Hematopoietic multipotent progenitor cell treated with erythropoietin and hydrocortisone succinate and interleukin-3 and kit ligand, for 8 days (in vitro differentiated cells): ENCODE results near the gene S100A5.
A peak's percentile ranks its signal among the peaks of the same experiment; 100 is the strongest.
"Not testable (repeated sequence)": the region's sequence is repeated elsewhere in the genome, so short reads cannot be mapped to it uniquely, and the experiment has no call there.

Experiments
- DNase-seq: peaks from one replicate; pipeline ENCODE4 v3.0.0-alpha.2; 2015

Gene S100A5

DNA sequence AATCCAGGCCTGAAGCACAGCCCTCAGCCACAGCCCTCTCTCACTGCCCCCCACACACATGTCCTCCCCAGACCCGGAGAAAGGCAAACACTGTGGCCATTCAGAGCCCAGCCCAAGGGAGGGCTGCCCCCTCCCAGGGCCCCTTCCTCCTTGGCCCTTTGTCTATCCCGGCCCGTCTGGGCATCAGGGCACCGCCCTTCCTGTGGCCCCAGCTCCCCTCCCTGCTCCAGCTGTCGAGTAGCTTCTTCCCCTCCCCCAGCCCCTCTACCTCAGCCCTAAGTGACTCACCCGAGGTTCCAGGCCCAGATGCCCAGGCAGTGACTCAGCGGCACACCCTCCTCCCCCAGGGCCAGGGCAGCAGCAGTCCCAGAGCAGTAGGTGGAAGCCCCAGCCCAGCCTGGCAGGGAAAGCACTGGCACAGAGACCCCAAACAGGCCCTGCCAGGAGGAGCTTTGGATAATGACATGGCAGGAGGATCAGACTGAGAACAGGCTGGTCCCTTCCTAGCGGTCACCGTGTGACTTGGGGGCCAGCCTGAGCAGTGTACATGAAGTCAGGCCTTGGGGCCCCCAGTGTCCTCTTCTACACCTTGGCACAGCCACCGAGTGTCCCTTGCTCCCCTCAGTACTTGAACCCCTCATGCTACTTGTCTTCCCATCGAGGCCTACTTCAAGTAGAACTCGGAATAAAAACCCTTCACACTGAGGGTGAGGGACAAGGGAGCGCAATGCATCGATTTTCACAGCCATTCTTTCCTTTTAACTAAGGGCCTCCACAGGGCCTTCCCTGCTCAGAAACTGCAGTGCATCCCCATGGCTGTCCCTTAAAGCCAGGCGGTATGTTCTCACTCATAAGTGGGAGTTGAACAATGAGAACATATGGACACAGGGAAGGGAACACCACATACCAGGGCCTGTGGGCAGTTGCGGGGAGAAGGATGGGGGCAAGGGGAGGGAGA, 26.0 kb upstream of the S100A5 start:
- DNase-seq, result peak; percentile 97

DNA sequence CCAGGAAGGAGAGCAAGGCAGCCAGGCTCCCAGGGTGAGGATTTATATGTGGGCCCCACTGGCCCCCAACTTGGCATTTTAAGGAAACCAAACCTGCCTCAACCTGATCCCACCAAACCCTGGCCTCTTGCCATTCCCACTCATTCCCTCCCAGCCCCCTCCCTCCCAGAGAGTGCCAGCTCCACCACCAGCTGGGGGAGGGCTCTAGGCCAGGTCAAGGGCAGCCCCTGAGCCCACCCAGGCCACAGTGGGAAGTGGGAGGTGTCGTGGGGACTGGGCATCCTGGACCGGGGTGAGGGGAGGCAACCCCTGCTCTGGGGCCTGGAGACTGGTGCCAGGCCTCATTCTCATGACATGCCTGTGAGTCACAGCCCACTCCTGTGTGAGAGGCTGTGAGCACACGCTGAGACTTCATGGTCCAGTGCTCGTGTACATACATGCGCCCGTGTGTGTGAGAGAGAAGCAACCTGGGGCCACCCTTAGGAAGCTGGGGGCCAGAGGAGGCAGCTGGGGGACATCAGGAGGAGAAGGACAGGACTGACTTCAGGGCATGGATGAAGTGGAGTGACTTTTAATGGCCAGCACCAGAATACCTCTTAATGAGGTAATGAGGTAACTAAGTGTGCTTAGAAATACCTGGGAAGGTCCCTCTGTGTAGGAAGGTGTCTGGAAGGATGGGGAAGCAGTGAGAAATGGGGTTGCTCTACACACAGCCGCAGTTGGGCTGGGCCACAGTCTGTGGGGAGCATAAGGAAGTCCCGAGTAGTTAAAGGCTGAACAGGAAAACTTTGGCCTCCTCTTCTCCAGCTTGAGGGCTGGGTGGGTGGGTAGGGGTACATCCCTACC, 25.0 kb upstream of the S100A5 start, which contains the start of gene S100A2:
S100A2 (minus strand) TSS at position 316 of the 846 bp plus-strand sequence. CDS start 1,967 bp downstream, outside the sequence.
- DNase-seq, result peak; percentile 65

DNA sequence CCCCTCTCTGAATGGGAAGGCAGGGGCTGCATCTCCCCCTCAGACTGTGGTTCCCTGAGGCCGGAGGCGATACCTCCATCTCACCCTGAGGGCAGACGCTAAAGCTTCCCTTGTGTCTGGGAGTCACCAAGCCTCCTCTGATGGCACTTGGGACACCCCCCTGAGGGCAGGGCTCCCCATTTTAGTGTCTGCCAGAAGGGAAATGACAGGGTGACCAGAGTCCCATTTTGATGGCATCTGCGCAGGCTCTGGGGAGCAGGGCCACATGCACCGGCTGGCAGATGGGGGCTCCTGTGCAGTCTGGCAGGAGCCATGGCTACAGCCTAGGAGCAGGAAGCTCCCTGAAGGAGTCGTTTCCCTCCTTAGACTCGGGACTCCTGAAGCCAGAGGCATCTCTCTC, 23.3 kb upstream of the S100A5 start:
- no peak for DNase-seq

DNA sequence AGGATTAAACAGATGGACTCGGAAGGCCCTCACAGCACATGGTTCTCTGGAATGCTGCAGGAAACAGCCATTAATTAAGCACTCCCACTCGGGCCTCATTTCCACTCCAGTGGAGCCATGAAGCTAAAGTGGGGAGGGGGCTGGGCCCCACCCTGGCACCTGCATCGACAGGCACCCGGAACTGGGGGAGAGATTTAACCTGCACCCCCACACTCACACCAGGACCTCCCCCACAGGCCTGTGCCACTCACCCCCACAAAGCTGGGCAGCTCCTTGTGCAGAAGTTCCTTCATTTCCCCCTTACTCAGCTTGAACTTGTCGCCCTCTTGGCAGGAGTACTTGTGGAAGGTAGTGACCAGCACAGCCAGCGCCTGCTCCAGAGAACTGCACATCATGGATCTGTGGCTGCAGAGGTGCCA, 22.8 kb upstream of the S100A5 start:
- DNase-seq, result no peak

GRCh38 chr1:153562021-153562420, 21.3 kb upstream of the S100A5 start:
- DNase-seq, result not testable (repeated sequence)

DNA sequence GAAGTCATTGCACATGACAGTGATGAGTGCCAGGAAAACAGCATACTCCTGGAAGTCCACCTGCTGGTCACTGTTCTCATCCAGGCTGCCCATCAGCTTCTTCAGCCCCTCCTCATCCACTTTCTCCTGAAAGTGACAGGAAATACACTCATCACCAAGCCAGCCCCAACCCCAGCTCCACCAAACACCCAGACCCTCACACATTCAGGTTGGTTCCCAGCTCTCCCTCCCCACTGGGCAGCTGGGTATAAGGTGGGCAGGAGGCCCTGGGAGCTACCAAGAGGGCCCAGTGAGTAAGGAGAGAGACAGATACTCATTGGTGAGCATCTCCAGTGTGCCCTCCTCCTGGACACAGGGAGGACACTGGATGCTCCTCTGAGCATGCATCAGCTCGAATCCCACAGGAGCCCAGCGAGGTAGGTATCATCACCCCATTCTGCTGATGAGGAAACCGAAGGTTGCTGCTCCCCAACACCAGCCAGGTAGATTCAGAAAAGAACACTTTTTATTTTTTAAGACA, 20.8 kb upstream of the S100A5 start:
- DNase-seq, result no peak

DNA sequence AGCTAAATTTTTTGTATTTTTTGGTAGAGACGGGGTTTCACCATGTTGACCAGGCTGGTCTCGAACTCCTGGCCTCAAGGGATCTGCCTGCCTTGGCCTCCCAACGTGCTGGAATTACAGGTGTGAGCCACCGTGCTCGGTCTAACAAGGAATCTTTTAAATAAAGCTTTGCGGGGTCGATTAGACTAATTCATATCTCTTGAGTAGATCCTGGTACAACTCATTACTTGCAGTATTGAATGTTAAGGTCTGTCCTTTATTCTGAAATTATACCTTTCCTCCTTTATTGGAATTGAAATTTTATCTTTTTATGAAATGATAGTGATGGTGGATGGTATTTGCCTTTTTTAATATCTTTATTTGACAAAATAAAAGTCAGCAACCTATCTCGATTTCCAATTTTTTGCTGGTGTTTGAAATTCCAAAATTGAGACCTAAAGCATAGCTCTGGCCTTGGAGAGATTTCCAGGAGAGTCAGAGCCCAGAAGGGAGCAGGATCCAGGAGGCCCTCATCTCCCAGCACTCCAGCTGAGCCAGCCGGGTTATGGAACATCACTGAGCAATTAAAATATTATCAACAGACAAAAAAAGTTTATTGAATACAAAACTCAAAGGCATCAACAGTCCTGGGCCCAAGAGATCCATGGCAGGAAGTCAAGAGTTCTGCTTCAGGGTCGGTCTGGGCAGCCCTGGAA, 20.2 kb upstream of the S100A5 start:
- no peak for DNase-seq

- no peak for DNase-seq
Observed at GRCh38 chr1:153560241-153560640, 19.5 kb upstream of the S100A5 start.

- no peak for DNase-seq
Observed at GRCh38 chr1:153557877-153558276, 17.1 kb upstream of the S100A5 start.

DNA sequence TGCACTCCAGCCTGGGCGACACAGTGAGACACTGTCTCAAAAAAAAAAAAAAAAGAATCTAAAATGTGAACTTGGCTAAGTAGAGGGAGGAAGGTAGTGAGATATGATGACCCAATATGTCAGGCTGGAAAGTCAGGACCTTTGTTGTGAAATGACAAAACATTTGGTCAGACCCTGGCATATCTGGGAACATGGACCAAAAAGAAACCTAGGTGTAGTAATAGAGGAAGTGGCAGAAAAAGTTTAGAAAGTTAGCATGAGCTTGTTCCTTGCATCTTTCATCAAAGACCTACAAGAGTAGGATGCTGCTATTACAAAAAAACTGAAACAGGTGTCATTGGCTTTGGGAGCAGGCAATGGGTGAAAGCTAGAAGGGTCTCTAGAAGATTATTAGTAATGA, 15.6 kb upstream of the S100A5 start:
- no peak for DNase-seq

- no peak for DNase-seq
Observed at GRCh38 chr1:153553830-153554541, 13.3 kb upstream of the S100A5 start.

DNA sequence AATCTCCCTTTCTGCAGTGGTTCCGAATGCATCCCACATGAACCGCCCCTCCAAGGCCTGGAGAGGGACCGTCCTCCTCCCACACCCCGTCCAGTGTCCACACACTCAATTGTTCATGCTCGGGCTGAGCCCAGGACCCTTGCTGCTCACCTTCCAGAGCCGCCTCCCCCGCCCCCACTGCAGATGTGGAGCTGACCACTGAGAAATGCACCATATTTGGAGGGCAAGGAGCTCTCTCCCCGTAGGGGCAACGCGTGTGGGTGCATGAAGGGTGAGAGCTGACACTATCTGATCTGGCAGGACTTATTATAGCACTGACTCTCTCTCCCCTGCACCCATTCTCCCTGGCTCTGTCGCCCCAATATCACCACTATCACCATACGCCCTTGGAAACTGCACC, 12.4 kb upstream of the S100A5 start:
- peak; percentile 68 for DNase-seq

GRCh38 chr1:153552335-153552734, 11.6 kb upstream of the S100A5 start:
- DNase-seq, result no peak

DNA sequence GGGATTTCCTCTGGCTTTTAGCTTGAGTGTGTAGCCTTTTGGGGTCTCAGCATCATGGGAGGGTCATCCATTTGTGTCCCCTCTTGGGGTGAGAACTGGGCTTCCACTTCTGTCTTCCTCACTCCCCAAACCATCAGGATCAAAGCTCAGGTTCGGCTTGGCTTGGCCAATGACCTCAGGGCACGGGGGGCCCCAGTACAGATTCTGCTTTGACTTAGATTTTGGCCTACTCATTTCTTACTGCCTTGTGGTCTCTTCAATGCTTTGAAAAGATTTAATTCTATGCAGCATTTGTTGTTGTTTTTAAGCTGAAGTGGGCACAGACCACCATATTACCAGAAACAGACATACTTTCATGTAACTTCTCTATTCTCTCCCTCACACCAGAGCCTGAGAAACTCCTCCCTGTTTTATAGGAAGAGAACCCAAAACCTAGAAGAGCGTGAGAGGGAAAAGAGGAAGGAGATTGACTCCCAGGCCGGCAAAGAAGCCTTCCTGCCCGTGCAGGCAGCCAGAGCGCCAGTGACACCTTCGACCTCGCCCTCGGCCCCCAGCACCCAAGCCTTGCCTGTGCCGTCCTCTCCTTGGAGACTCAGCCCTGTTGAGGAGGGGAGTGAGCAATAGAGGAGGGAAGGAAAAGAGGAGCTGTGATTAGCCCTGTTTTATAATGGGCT, 10.2 kb upstream of the S100A5 start:
- no peak for DNase-seq

GRCh38 chr1:153550398-153550758, 9.6 kb upstream of the S100A5 start:
- no peak for DNase-seq

DNA sequence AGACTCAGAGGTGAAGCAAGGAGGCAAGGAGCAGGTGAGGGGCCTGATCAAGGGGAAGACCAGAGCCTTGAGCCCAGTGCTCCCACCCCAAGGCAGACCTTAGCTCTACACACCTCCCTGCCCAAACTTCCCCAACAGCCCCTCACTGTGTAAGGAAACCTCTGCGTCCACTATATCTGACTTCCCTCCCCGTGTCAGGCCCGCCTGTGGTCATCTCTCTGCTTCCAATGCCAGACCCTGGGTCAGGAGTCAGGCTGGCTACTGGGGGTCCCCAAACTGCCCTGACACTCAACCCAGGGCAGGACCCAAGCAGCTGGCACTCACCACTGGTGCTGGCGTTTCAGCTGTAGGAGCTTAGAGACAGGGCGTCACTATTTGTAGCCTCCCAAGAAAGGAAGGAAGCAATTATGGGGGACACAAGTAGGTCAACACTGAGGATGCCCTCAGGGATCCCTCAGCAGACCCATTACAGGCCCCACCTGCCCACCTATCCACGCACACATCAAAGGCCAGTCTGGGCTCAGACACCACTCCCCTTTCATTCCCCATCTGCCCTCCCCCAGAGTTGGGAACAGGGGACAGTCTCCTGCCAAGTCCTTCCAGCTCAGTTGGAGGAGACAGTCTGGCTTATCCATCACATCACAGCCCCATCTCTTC, 9.1 kb upstream of the S100A5 start:
- no peak for DNase-seq

- peak; percentile 59 for DNase-seq
Observed at GRCh38 chr1:153548722-153549688, 8.3 kb upstream of the S100A5 start, which contains the start of gene S100A3. TSS of gene S100A3 (minus strand) at chr1:153549258. CDS start at chr1:153548485, 773 bp downstream.

- peak; percentile 91 for DNase-seq
Observed at GRCh38 chr1:153547560-153548551, 7.1 kb upstream of the S100A5 start.
